GM19035 (cell line): ENCODE measurements around the gene HECTD1.
"Not testable (repeated sequence)": the region's sequence is repeated elsewhere in the genome, so short reads cannot be mapped to it uniquely, and the experiment has no call there.

ENCODE experiments used
- ATAC-seq: cut with Tn5 transposase; IDR thresholded peaks from one replicate; pipeline ENCODE4 v1.9.1; 2021; ENCODE audit not compliant: unreplicated experiment

Gene HECTD1

DNA sequence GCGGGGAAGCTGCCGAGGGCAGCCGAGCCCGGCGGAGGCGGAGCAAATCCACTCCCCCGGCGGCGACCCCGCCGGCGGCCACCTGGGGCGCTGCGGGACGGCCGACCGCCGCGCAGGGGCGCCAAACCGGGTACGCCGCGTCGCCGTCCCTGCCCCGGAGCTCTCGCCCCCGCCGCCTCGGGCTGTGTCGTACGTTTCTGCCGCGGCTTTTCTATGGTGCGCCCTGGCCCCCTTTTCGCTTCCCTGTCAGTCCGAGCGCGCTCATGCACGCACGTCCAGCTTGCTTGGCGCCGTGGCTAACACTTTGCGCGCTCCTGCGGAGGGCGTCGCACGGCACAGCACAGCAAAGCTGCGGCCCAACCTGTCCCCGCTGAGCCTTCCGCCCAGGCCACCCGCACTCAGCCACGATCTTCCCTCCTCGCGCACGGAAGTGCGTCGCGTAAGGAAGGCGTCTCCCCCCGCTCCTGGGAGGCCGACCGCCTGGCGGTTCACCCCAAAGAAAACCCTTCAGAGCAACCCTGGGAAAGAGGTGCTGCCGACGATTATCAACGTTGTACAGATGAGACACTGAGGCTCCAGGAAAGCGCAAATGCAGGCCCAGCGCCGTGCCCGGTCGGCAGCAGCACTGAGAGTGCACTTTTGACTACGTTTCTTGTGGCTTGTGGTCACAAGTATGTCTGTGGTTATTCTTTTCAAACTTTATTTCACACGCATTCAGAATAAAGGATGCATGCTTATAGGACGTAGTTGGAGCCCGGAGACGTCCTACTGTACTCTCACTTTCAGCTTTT, at the start of gene HECTD1:
Gene HECTD1, minus strand, starts transcription at position 39 of the 791 bp plus-strand sequence. CDS start 1,857 bp downstream, outside the sequence.
- ATAC-seq, result peak; percentile 69

DNA sequence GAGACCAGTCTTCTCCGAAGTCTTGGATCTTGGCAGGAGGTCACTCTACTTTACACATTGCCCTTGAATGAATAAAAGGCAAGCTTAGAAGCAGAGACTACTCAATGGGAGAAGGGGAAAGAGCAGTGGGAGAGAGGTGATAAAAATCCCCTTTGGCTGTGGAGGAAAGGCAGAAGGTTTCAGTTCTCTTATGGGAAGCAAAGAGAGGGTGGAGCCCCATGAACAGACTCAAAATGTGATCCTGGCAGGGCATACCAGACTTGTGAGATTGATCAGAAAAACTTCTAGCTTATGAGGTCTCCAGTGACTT, 49.6 kb upstream of the HECTD1 start:
- ATAC-seq, result no peak

DNA sequence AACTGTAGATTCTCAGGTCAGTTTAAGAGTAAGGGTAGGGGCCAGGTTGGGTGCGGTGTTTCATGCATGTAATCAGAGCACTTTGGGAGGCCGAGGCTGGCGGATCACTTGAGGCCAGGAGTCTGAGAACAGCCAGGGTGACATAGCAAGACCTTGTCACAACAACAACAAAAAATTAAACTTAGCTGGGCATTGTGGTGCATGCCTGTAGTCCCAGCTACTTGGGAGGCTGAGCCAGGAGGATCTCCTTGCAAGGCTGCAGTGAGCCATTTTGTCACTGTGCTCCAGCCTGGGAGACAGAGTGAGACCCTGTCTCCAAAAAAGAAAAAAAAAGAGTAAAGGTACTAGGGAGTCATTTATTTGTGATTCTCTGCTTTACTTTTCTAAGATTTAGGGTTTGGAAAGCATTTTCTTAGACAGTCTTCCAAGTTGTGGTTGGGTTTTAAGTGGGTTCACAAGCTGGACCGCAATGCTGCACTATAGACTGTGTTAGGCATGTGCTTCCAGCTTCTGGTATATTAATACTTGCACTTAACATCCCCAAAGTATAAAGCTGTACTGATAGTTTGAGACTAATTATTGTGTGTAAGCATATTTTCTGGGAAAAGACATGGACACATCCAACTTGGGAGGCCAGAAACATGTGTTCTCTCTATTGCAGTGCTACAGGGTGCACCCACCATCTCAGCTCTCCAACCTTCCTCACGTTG, 49.1 kb upstream of the HECTD1 start:
- ATAC-seq, result no peak

DNA sequence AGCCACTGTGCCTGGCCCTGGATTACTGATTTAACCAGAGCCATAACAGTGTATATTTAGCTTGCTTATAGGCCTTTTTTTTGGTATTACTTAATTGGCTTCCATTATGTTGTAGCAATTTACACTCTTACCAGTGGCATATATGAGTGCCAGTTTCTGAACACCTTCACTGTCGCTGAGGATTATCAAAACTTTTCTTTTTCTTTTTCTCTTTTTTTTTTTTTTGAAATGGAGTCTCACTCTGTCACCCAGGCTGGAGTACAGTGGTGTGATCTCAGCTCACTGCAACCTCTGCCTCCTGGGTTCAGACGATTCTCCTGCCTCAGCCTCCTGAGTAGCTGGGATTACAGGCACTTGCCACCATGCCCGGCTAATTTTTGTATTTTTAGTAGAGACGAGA, 48.3 kb upstream of the HECTD1 start:
- not testable (repeated sequence) for ATAC-seq

DNA sequence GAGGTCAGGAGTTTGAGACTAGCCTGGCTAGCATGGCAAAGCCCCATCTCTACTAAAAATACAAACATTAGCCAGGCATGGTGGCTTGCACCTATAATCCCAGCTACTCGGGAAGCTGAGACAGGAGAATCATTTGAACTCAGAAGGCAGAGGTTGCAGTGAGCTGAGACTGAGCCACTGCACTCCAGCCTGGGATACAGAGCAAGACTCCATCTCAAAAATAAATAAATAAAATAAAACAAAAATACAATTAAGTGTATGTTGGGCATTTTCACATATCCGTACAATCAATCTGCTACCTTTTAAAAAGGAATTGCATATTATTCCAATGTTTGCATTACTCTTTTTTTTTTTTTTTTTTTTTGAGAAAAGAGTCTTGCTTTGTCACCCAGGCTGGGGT, 47.7 kb upstream of the HECTD1 start:
- no peak for ATAC-seq

DNA sequence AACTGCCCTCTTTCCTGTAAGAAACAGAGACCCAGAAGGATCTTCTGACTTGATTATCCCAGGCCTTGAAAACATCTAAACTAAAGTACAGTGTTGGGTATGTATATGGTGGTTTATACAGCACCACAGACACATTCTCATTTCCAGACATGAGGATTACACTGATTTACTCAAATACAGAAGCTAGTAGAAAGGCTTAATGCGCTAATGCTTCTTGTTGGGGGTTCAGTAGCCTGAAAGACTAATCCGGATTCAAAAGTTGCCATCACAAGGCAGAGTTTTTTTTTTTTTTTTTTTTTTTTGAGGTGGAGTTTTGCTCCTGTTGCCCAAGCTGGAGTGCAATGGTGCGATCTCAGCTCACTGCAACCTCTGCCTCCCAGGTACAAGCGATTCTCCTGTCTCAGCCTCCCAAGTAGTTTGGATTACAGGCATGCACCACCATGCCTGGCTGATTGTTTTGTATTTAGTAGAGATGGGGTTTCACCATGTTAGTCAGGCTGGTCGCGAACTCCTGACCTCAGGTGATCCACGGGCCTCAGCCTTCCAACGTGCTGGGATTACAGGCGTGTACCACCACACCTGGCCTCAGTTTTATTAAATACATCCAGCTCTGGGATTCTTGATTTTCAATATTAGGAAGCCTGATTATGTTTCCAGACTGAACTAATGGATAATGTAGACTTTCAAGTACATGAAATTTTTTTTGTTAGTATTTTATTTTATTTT, 46.3 kb upstream of the HECTD1 start:
- no peak for ATAC-seq

DNA sequence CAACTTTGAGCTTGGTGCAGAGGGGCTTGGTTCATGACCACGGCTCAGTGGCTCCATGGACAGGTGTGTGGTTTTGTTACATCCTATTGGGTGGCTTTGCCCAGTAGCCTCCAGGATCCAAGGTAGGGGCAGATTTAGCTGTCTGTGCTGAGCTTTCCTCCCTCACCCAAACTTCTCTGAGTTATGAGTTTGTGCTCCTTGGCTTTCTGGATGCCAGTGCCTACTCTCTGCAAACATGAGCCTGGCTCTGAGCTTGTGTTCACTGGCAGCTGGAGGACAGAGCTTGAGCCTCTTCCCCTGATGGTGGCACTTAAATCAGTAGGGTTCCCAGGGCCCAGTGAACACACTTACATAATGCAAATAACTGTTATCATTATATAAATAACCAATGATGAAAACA, 45.3 kb upstream of the HECTD1 start:
- ATAC-seq, result no peak

DNA sequence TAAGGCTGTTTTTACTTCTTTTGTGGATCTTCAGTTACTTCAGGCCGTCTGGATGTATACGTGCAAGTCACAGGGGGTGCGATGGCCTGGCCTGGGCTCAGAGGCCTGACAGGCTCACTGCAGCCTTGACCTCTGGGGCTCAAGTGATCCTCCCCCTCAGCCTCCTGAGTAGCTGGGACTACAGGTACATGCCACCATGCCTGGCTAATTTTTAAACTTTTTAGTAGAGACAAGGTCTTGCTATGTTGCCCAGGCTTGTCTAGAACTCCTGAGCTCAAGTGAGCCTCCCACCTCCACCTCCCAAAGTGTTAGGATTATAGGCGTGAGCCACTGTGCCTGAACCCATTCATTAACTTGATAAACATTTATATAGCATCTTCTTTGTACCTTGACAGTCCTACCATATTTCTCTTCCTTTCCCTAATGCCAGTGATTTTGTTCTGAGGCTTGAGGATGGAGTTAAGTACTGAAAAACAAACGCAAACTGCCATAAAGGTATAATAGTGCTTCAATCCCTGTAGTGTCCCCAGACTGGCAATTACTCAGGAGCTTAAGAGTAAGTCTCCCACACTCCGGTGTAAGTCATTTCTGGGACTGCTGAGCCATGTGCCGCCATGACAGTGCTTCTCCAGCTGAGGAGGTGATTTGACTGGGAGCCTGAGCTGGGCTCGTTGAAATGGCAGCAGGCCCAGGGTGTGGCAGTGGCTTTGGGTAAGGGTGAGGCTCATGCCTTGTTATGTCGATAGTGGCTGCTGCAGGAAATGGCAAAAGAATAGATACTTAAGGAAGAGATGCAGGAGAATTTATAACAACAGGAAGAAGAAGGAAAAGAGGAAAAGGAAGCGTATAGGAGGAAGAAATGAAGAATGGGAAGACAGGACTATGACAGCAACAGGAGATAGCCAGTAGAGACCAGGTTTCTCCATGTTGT, 43.7 kb upstream of the HECTD1 start:
- ATAC-seq, result no peak

DNA sequence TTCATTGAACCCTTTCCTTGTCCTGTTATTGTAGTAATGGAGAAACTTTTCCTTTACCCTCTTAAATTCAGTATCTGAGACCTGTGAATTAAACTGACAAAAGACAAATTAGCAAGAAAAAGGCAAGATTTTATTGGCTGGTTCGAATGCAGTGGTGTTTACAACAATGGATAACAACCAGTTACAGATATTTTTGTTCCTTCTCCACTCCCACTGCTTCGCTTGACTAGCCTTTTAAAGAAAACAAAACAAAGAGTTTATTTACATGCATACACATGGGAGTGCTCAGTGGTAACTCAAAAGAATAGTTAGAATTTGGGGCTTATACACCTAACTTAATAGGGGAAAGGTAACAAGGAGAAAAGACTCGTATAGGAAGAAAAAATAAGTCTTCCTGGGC, 37.0 kb upstream of the HECTD1 start:
- ATAC-seq, result no peak

DNA sequence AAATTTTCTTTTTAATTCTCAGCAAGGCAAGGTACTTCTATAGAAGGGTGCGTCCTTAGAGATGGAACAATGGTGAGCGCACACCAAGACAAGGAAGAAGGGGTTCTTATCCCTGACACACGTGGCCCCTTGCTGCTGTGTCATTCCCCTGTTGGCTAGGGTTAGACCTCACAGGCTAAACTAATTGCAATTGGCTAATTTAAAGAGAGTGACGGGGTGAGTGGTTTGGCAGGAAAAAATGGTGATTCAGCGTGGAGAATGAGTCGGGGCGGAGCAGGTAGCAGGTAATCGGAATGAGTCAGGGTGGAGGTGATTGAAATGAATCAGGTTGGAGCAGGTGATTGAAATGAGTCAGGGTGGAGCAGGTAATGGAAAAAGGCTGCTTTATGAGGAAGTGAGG, 36.3 kb upstream of the HECTD1 start:
- no peak for ATAC-seq

DNA sequence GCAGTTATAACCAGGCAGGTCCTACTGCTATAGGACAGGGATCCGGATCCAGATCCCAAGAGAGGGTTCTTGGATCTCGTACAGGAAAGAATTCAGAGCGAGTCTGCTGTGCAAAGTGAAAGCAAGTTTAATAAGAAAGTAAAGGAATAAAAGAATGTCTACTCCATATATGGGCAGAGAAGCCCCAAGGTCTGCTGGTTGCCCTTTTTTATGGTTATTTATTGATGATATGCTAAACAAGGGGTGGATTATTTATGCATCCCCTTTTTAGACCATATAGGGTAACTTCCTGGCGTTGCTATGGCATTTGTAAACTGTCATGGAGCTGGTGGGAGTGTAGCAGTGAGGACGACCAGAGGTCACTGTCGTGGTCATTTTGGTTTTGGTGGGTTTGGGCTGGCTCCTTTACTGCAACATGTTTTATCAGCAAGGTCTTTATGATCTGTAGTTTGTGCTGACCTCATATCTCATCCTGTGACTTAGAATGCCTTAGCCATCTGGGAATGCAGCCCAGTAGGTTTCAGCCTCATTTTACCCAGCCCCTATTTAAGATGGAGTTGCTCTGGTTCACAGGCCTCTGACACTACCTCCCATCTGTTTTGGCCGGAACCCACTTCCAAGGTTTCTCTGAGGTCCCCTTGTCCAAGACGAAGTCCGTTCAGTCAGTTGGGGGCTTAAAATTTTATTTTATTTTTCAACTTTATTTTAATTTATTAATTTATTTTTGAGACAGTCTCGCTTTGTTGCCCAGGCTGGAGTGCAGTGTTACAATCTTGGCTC, 34.8 kb upstream of the HECTD1 start:
- not testable (repeated sequence) for ATAC-seq

DNA sequence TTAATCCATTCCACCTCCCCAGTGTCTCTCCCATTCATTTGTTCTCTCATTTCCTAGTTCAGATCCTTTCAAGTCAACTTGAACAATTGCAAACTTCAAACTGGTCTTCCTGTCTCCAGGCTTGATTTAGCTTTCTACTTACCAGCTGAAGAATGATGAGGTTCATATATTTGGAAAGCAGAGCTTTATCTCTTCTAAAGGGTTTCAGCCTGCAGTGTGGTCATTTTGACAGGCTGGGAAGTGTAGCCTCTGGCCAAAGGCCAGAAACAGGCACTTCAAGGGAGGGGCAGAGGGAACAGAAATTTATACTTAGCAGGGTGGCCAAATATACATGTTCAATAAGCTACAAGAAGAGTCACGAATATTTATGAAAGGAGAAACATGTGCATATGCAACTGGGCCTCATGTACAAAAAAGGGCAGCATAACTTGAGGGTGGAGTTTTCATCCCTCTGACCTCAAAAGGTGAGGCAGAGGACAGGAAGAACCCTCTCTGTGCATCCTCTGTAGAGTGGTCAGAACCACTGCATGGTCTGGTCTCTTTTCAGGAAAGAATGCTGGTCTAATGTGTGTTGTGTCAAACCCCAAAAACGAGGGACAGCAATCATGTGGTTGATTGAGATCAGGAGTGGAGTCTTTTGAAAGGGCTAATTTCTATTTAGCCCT, 34.0 kb upstream of the HECTD1 start:
- ATAC-seq, result no peak

DNA sequence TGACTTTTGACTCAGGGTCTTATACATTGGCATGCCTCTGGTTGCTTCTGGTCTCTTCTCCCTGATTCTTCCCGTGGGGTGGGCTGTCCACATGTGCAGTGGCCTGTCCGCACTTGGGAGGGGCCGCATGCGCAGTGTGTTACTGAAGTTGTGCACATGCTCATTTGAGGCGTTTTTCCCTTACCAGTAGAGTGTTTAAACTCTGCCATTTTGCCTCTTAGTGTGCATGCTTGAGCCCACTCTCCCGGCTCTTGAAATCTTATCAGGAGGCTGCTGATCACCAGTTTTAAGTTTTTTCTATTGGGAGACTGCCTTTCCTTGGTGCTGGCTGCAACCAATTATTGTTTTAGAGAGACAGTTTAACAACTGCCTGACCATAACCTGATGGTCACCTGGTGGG, 32.1 kb upstream of the HECTD1 start:
- ATAC-seq, result no peak

DNA sequence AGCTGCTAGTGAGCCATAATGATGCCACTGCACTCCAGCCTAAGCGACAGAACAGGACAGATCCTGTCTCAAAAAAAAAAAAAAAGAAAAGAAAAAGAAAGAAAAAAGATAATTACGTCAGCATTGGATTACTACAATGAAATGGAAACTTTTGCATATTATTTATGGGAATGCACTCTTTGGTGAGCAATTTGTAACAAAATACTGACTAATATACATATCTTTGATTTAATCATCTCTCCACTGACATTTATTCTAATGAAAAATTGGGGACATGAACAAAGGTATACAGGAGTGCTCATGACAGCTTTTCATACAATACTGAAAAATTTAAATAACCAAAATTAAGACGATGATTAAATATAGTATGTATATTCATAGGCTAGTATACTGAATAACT, 27.9 kb upstream of the HECTD1 start:
- ATAC-seq, result no peak

DNA sequence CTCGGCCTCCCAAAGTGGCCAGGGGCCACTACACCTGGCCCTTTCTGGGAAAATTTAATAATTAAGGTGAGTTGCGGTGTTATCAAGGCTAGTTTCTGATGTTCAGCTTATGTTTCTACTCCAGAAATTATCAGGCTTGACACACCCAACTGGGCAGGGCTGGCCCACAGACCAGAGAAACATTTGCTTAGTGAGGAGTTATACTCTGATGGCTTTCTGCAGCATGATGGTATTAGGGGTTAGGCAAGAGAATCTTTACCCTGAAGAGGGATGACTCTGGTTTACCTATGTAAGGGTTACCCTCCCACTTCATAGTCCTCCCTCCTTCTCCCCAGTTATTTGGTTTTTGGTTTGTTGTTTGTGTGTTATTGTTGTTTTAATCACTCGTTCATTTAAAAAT, 24.5 kb upstream of the HECTD1 start:
- no peak for ATAC-seq

DNA sequence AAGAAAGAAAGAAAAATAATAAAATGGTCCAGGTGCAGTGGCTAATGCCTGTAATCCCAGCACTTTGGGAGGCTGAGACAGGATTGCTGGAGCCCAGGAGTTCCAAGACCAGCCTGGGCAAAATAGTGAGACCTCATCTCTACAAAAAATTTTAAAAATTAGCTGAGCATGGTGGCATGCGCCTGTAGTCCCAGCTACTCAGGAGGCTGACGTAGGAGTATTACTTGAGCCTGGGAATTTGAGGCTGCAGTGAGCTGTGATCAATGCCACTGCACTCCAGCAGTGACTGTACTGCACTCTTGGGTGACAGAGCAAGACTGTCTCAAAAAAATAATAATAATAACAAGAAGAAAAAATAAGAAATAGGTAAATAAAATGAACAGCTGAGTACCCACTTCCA, 23.7 kb upstream of the HECTD1 start:
- ATAC-seq, result not testable (repeated sequence)

DNA sequence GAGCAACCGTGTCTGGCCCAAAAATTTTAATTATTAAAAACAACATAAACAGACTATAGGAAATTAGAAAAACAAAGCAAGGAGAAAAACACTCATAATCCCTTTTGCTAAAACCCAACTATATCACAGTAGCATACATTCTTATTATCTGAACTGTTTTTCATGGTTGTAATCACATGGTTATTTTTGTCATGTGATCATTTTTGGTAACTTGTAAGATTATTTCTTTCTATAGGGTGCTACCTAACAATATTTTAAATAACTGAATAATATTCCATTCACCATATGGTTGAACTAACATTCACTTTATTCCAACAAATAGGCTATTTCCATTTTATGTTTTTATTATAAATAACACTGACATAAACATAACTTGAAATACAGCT, 23.0 kb upstream of the HECTD1 start:
- no peak for ATAC-seq

DNA sequence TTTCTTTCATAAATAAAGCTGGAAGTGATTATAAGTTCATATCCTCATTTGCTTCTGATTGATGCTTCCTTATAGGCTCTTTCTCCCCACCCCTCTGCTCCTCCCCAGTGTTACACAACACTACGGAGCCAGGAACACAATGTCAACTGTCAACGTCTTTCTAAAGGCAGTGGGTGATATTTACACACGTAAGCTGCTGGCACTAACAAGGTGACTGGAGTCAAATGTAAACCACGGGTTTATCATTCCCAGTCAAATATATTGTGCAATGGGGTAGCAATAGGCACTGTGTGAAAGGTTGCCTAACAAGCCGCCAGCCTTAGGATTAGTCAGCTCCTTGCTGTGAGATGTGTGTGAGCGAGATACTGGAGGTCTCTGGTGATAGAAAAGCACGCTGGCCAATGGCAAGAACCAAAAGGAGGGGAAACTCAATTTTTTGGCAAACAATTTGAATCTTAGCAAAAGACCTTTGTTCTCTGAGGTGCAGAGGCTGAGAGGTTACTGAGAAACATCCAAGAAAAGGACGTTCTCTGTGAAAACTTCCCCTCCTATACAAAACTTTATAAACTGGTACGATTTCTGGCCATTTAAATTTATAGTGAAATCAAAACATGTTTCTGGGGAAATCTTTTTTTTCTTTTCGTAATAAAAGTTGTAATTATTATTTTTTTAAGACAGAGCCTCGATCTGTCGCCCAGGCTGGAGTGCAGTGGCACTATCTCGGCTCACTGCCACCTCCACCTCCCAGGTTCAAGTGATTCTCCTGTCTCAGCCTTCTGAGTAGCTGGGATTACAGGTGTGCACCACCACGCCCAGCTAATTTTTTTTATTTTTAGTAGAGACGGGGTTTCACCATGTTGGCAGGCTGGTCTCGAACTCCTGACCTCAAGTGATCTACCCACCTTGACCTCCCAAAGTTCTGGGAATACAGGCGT, 22.3 kb upstream of the HECTD1 start:
- ATAC-seq, result no peak

DNA sequence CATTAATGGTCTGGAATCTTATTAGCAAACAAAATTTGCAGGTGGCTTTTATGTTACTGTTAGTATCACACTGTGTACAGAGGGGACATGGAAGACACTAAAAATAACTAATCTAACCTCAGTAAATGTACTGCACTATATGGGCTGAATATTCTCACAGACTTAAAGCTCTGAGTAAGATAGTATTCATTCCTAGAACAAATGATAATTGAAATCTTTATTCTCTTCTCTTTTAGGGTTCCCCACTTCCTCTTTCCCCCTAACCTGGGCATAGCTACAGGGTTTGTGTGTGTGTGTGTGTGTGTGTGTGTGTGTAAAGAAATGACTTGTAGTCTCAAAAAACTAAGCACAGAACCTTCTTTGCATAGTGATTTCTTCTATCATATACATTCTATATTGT, 21.4 kb upstream of the HECTD1 start:
- peak; percentile 50 for ATAC-seq
